ACC112 (cell line): ENCODE results near the gene PRAMEF14.
"Not testable (repeated sequence)": the region's sequence is repeated elsewhere in the genome, so short reads cannot be mapped to it uniquely, and the experiment has no call there.

Experiments
- H2AFZ ChIP-seq: fragments of 200-600 bp; sonication (generic); one replicate; pipeline ENCODE4 v1.6.0; 2017; ENCODE audit warnings: antibody characterized with exemption, low read length; ENCODE audit not compliant: unreplicated experiment
- H3K27ac ChIP-seq: fragments of 200-600 bp; sonication (generic); 2 replicates; pipeline ENCODE4 v1.5.1; 2014; ENCODE audit warnings: low read depth, mild to moderate bottlenecking, antibody characterized with exemption, low read length, moderate library complexity
- H3K27me3 ChIP-seq: fragments of 200-600 bp; sonication (generic); 2 replicates; pipeline ENCODE4 v1.6.1; 2014; ENCODE audit warnings: mild to moderate bottlenecking, antibody characterized with exemption, low read length, moderate library complexity, mixed read lengths; ENCODE audit not compliant: insufficient read depth
- H3K36me3 ChIP-seq: fragments of 200-600 bp; sonication (generic); 2 replicates; pipeline ENCODE4 v1.6.1; 2016; ENCODE audit warnings: mild to moderate bottlenecking, antibody characterized with exemption, low read length, moderate library complexity, mixed read lengths; ENCODE audit not compliant: insufficient read depth
- H3K4me1 ChIP-seq: fragments of 200-600 bp; sonication (generic); one replicate; pipeline ENCODE4 v1.6.1; 2016; ENCODE audit warnings: low read length, mixed read lengths; ENCODE audit not compliant: insufficient read depth, unreplicated experiment, control insufficient read depth
- H3K4me3 ChIP-seq: fragments of 200-600 bp; sonication (generic); 2 replicates; pipeline ENCODE4 v1.5.1; 2014; ENCODE audit warnings: mild to moderate bottlenecking, low read depth, low read length
- H3K79me2 ChIP-seq: fragments of 200-600 bp; sonication (generic); one replicate; pipeline ENCODE4 v1.6.0; 2016; ENCODE audit warnings: low read length; ENCODE audit not compliant: control insufficient read depth, unreplicated experiment, insufficient read depth

PRAMEF14 gene

DNA sequence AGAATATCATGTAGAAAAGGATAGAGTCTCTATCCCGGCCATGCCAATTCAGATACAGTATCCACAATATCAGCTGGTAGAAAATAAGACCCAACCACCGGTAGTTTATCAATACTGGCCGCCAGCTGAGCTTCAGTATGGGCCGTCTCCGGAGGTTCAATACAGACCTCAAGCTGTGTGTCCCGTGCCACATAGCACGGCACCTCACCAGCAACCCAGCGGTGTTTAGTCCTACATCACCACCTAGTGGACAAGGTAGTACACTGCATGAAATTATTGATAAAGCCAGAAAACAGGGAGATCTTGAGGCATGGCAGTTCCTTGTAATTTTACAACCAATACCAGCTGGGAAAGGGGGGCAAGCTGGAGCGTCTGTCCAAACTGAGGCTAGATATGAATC lies 7.5 kb upstream of the PRAMEF14 start:
- not testable (repeated sequence) for H3K36me3 ChIP-seq, H3K4me3 ChIP-seq, H2AFZ ChIP-seq, H3K27me3 ChIP-seq, H3K27ac ChIP-seq, H3K79me2 ChIP-seq, H3K4me1 ChIP-seq

DNA sequence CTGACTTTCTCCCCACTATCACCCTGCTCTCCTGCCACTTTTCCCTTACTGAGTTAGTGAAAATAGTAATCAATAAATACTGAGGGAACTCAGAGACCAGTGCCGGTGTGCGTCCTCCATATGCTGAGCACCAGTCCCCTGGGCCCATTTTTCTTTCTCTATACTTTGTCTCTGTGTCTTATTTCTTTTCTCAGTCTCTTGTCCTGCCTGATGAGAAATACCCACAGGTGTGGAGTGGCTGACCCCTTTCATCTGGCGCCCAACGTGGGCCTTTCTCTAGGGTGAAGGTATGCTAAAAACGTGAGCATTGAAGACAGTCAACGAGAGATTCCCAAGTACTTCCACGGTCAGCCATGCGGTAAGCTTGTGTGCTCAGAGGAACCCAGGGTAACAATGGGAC lies 6.5 kb upstream of the PRAMEF14 start:
- H3K27ac ChIP-seq, H3K4me1 ChIP-seq, H3K36me3 ChIP-seq, H3K4me3 ChIP-seq, H3K79me2 ChIP-seq, H3K27me3 ChIP-seq, H2AFZ ChIP-seq: not testable (repeated sequence)

DNA sequence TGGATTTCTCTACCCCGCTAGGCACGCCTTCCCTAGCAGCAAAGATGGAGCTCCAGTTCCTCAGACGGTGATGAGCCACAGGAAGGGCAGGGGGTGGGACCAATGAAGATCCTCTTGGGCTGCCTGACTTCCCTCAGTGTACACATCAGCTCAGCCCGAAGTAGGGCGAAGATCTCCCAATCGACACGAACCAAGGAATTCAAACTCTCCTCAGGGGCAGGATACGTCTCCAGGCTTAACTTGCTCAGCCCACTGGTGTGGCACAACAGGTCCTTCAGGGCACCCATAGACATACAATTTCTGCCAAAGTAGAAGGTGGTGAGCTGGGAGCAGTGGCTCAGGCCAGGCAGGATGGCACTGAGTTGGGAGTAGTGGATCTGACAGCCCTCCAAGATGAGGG lies 4.4 kb downstream of the PRAMEF14 start:
- H3K4me1 ChIP-seq, H3K79me2 ChIP-seq, H2AFZ ChIP-seq, H3K27ac ChIP-seq, H3K4me3 ChIP-seq, H3K27me3 ChIP-seq, H3K36me3 ChIP-seq: not testable (repeated sequence)

DNA sequence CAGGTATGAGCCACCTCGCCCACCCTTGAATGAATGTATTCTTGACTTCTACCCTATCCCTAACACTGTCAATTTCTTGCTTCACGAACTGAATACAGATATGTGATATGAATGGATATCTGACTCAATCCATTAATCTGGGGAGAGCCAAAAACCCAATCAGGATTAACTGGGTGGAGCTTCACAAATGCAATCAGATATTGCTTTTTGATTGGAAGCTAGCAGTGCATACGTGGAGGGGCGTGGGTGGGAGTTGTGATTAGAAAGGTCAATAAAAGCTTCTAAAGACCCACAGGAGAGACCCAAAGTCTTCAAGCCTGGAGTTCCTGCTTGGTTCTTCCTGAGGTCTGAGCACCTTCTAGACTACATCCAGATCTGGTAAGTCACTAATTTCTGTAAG lies 31.7 kb downstream of the PRAMEF14 start, which contains the start of gene PRAMEF15:
Gene PRAMEF15, plus strand, starts transcription at position 301 of the 400 bp plus-strand sequence. CDS start 2,827 bp downstream, outside the sequence.
- H3K4me3 ChIP-seq, H2AFZ ChIP-seq, H3K79me2 ChIP-seq, H3K4me1 ChIP-seq, H3K36me3 ChIP-seq, H3K27me3 ChIP-seq, H3K27ac ChIP-seq: not testable (repeated sequence)

DNA sequence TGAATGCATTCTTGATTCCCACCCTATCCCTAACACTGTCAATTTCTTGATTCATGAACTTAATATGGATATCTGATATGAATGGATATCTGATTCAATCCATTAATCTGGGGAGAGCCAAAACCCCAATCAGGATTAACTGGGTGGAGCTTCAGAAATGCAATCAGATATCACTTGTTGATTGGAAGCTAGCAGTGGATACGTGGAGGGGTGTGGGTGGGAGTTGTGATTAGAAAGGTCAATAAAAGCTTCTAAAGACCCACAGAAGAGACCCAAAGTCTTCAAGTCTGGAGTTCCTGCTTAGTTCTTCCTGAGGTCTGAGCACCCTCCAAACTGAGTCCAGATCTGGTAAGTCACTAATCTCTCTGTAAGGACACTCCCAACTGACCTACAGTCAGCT lies 43.7 kb downstream of the PRAMEF14 start, which contains the start of gene PRAMEF33:
Gene PRAMEF33, plus strand, starts transcription at position 301 of the 400 bp plus-strand sequence. CDS start 2,416 bp downstream, outside the sequence.
- H3K27me3 ChIP-seq, H3K4me1 ChIP-seq, H3K36me3 ChIP-seq, H3K27ac ChIP-seq, H2AFZ ChIP-seq, H3K4me3 ChIP-seq, H3K79me2 ChIP-seq: not testable (repeated sequence)

DNA sequence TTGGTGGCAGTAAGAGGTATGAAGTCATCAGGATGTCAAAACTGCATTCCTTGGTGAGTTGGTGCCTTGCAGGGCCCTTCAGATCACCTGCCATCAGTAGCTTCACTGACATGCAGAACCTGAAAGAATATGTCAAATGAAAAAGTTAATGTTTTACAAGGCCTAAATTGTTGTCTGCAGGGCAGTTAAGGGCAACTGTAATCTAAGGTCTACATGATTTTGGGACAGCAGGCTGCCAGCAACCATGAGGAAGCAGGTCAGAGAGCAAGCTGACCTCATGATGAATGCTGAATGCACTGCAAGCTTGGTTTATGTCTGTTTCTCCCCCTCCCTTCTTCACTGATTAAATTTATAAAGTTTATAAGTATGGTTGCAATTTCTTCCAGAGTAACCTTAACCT lies 44.7 kb downstream of the PRAMEF14 start:
- H3K27me3 ChIP-seq, H3K4me1 ChIP-seq, H3K4me3 ChIP-seq, H3K79me2 ChIP-seq, H3K27ac ChIP-seq, H2AFZ ChIP-seq, H3K36me3 ChIP-seq: not testable (repeated sequence)

DNA sequence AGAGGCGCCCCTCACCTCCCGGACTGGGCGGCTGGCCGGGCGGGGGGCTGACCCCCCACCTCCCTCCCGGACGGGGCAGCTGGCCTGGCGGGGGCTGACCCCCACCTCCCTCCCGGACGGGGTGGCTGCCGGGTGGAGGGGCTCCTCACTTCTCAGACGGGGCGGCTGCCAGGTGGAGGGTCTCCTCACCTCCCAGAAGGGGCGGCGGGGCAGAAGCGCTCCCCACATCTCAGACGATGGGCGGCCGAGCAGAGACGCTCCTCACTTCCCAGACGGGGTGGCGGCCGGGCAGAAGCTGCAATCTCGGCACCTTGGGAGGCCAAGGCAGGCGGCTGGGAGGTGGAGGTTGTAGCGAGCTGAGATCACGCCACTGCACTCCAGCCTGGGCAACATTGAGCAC lies 48.2 kb downstream of the PRAMEF14 start:
- H3K27me3 ChIP-seq, H3K4me3 ChIP-seq, H3K36me3 ChIP-seq, H2AFZ ChIP-seq, H3K27ac ChIP-seq, H3K4me1 ChIP-seq, H3K79me2 ChIP-seq: not testable (repeated sequence)

DNA sequence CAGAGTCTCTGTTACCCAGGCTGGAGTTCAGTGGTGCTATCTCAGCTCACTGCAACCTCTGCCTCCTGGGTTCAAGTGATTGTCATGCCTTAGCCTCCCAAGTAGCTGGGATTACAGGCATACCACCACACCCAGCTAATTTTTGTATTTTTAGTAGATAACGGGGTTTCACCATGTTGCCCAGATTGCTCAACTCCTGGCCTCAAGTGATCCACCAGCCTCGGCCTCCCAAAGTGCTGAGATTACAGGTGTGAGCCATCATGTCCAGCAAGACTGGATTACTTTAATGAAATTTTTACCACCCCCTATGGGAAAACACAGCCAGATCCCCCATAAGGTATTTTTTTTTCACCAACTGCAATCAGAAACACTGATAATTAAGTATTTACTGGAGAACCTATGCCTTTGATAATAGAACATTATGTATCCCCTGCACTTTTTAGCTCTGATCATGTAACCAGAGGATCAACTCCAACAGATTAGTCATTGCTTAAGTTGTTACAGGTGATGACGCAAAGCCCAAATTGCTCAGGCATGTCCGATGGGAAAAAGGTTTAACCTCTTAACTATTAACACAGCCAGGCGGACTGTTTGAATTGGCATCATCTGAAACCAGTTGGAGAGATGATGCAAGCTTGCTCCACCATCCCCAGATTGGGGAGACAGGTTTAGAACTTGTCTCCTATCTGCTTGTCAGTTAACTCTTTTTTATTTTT lies 49.6 kb downstream of the PRAMEF14 start:
- not testable (repeated sequence) for H3K79me2 ChIP-seq, H3K4me3 ChIP-seq, H3K4me1 ChIP-seq, H3K27me3 ChIP-seq, H3K36me3 ChIP-seq, H3K27ac ChIP-seq, H2AFZ ChIP-seq
